Ishikawa (cell line): ENCODE measurements around the gene DAB2IP.

ENCODE experiments used
- CEBPB ChIP-seq: IDR thresholded peaks from 2 replicates; pipeline ENCODE4 v1.6.1; 2012
- CREB1 ChIP-seq: IDR thresholded peaks from 2 replicates; pipeline ENCODE4 v1.6.1; 2012; ENCODE audit warnings: low read depth
- EGR1 ChIP-seq: IDR thresholded peaks from 2 replicates; pipeline ENCODE4 v1.6.1; 2012
- FOXM1 ChIP-seq: IDR thresholded peaks from 2 replicates; pipeline ENCODE4 v1.6.1; 2012; ENCODE audit warnings: low read depth, borderline replicate concordance
- RAD21 ChIP-seq: IDR thresholded peaks from 2 replicates; pipeline ENCODE4 v1.6.1; 2012; ENCODE audit warnings: low read depth
- TAF1 ChIP-seq: IDR thresholded peaks from 2 replicates; pipeline ENCODE4 v1.6.1; 2012; ENCODE audit warnings: low read depth, mild to moderate bottlenecking
- TCF12 ChIP-seq: IDR thresholded peaks from 2 replicates; pipeline ENCODE4 v1.6.1; 2012; ENCODE audit warnings: low read depth
- TEAD4 ChIP-seq: IDR thresholded peaks from 2 replicates; pipeline ENCODE4 v1.6.1; 2012
- YY1 ChIP-seq: IDR thresholded peaks from 2 replicates; pipeline ENCODE4 v1.6.1; 2012; ENCODE audit warnings: low read depth
- TF ChIP-seq, protein P1 (sequence below): IDR thresholded peaks from 2 replicates; pipeline ENCODE4 v1.6.1; 2012; ENCODE audit warnings: low read depth, mild to moderate bottlenecking

DNA sequence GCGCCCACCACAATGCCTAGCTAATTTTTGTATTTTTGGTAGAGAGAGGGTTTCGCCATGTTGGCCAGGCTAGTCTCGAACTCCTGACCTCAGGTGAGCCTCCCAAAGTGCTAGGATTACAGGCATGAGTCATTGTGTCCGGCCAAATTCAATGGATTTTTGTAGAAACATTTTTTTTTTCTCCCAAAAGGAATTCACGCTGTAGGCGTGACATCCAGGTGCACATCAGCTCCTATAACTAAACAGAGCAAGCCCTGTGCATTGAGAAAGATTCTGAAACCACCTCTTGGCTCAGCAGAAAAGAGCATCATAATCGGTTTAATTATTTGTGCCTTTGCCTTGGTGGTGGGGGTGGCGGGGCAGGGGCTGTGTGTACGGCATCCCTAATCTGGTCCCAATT, 32.9 kb upstream of the DAB2IP start:
- TF ChIP-seq YY1 (no peak), CREB1 (no peak), TEAD4 (no peak), FOXM1 (no peak), TCF12 (no peak), TAF1 (no peak), EGR1 (no peak), RAD21 (no peak), CEBPB (no peak)
- TF ChIP-seq, protein P1, sequence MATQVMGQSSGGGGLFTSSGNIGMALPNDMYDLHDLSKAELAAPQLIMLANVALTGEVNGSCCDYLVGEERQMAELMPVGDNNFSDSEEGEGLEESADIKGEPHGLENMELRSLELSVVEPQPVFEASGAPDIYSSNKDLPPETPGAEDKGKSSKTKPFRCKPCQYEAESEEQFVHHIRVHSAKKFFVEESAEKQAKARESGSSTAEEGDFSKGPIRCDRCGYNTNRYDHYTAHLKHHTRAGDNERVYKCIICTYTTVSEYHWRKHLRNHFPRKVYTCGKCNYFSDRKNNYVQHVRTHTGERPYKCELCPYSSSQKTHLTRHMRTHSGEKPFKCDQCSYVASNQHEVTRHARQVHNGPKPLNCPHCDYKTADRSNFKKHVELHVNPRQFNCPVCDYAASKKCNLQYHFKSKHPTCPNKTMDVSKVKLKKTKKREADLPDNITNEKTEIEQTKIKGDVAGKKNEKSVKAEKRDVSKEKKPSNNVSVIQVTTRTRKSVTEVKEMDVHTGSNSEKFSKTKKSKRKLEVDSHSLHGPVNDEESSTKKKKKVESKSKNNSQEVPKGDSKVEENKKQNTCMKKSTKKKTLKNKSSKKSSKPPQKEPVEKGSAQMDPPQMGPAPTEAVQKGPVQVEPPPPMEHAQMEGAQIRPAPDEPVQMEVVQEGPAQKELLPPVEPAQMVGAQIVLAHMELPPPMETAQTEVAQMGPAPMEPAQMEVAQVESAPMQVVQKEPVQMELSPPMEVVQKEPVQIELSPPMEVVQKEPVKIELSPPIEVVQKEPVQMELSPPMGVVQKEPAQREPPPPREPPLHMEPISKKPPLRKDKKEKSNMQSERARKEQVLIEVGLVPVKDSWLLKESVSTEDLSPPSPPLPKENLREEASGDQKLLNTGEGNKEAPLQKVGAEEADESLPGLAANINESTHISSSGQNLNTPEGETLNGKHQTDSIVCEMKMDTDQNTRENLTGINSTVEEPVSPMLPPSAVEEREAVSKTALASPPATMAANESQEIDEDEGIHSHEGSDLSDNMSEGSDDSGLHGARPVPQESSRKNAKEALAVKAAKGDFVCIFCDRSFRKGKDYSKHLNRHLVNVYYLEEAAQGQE = no peak
